Motor neuron (in vitro differentiated cells): ENCODE measurements around the gene ANG. TPM values are rescaled to one million over a fixed set of nuclear protein-coding genes. Genes with fewer than 3 reads are reported as not detected.
"Not testable (repeated sequence)": the region's sequence is repeated elsewhere in the genome, so short reads cannot be mapped to it uniquely, and the experiment has no call there.

Source experiments
- ATAC-seq, 8 experiments: fragments of 200-7000 bp; cut with Tn5 transposase; replicated peaks in 6 of 8; 2 replicates each; pipeline ENCODE4 v1.8.0; 2021; ENCODE audit warnings: mild to moderate bottlenecking in 8 of 8, moderate library complexity in 8 of 8
- H3K27ac ChIP-seq, 2 donors: fragments of 250-450 bp; sonication (Bioruptor Pico); 2 replicates each; pipeline ENCODE4 v1.9.0; 2021; ENCODE audit warnings: antibody characterized with exemption in 2 of 2, mild to moderate bottlenecking in 2 of 2, moderate library complexity in 1 of 2
- H3K4me1 ChIP-seq, 2 donors: fragments of 250-450 bp; sonication (Bioruptor Pico); replicated peaks in 1 of 2; 2 replicates each; pipeline ENCODE4 v1.6.1; 2021; ENCODE audit warnings: antibody characterized with exemption in 2 of 2, mild to moderate bottlenecking in 2 of 2, moderate library complexity in 1 of 2
- H3K4me3 ChIP-seq, 5 donors: fragments of 250-450 bp; sonication (Bioruptor Pico); 2 replicates each; pipeline ENCODE4 v1.9.0; 2021; ENCODE audit warnings: antibody characterized with exemption in 5 of 5, mild to moderate bottlenecking in 5 of 5, moderate library complexity in 4 of 5
- WGBS, 10 experiments: fragments of 450-650 bp; shearing (Covaris generic); methylation state at CpG; one replicate each; pipeline ENCODE4 v1.0.0; 2022; 5-methylcytosine and 5-hydroxymethylcytosine counted together
- in situ Hi-C, 9 experiments: fragments of 400-800 bp; cut with MboI; loops; one replicate each; pipeline ENCODE4 v1.15.0; 2021; ENCODE audit warnings: low sequenced_read_pairs in 9 of 9, low pct_unique_long_range_greater_than_20kb in 2 of 9; ENCODE audit not compliant: unreplicated experiment in 9 of 9
- total RNA-seq, 8 experiments: library from RNA; unstranded; fragments of 300-600 nt; gene quantifications; 2 replicates each; pipeline versions ENCODE4 v1.2.3 to v1.2.4, GENCODE V29; 2022

ANG gene
- total RNA-seq, 8 experiments from 2014 or later = 0.96 to 7.4 (median 2.0) TPM; not detected in 1

DNA sequence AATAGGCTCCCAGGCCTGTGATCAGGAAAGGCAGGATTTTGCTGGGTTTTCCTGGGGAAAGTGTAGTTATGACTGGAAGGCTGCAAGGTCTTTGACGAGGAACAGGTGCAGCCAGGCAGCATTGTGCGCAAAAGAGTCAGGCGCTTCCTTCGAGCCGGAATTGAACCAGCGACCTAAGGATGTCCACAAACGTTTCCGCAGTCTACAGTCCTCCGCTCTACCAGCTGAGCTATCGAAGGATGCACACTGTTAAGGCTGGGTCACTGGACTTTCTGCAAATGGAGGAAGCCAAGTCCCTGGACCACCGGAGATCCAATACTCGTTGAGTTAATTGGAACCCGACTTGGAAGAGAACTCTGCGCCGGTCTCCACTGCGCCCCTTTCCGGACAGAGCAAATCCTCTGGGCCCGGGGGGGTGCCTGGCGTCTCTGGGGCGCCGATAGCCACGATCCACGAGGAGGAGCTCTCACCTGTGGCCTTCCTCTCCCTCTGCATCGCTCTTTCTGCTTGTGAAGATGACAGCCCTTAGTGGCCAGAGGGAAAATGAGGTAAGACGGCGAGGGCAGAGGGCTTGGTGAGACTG lies 28.7 kb upstream of the ANG start:
- in situ Hi-C loops = no loop called here
- no peak overlapping the region for H3K4me3 ChIP-seq
- 20 to 87% (median 56%) methylated on average over 2 to 12 of the region's 26 CpGs for WGBS, 10 experiments
- no peak overlapping the region for H3K27ac ChIP-seq
- H3K4me1 ChIP-seq = no peaks in the 10 kb centered on the region
- no peak for ATAC-seq

DNA sequence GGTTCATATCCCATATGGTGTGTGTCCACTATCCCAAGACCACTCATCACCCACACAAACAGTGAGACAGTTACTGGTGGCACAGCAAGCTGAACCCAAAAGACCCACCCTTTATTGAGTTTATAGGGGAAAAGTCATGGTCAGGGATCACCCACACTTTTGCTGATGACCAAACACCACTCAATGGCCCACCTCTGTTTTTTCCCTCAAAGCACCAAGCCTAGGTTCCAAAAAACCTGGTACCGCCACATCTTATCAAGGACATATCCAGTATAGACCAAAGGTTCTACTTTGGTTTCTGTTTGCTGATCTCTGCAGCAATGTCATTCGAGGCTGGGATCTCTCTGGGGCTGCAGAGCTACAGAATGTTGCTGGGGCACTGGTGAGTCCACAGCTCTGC lies 27.4 kb upstream of the ANG start:
- ATAC-seq = no peak
- no peak overlapping the region for H3K4me3 ChIP-seq
- WGBS, 10 experiments = 0 to 100% (median 26%) methylated on average over 1 of the region's 2 CpGs; no CpG with 5 or more reads in 4 of the 10 experiments
- no peak overlapping the region for H3K27ac ChIP-seq
- H3K4me1 ChIP-seq = no peaks in the 10 kb centered on the region
- in situ Hi-C loops = no loop called here

DNA sequence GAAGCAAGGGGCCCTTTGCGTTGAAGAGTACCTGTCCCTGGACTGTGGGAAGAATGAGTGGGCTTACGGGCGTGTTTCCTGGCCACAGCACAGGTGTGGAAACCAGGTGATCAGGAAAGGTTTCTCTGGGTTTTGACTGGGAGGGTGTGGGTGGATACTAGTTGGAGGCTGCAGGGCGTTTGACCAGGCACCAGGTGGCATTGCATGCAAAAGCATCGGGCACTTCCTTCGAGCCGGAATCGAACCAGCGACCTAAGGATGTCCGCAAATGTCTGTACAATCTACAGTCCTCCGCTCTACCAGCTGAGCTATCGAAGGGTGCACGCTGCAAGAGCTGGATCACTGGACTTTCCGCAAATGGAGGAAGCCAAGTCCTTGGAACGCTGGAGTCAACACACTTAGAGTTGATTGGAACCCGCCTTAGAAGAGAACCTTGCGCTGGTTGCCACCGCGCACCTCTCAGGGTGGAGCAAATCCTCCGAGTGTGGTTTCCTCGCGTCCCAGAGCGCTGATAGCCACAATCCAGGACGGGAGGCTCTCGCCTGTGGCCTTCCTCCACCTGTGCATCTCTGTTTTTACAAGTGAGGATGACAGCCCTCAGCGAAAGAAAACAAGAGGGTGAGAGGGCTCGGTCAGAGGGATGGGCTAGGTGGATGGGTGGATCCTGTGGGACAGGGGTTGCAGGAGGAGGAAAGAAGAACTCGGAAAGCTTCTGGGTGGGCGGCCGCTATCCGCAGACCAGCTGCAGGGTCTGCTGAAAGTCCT lies 25.4 kb upstream of the ANG start:
- 0 to 10% (median 1%) methylated on average over 1 to 19 of the region's 31 CpGs; no CpG with 5 or more reads in 1 of the 10 experiments for WGBS, 10 experiments
- no peak overlapping the region for H3K27ac ChIP-seq
- H3K4me3 ChIP-seq = peak overlapping the region in 3 of 5 donors; percentile 26 to 30 (median 27)
- peak; percentile 74 to 98 (median 94) for ATAC-seq
- H3K4me1 ChIP-seq = no peaks in the 10 kb centered on the region
- in situ Hi-C loops = no loop called here

DNA sequence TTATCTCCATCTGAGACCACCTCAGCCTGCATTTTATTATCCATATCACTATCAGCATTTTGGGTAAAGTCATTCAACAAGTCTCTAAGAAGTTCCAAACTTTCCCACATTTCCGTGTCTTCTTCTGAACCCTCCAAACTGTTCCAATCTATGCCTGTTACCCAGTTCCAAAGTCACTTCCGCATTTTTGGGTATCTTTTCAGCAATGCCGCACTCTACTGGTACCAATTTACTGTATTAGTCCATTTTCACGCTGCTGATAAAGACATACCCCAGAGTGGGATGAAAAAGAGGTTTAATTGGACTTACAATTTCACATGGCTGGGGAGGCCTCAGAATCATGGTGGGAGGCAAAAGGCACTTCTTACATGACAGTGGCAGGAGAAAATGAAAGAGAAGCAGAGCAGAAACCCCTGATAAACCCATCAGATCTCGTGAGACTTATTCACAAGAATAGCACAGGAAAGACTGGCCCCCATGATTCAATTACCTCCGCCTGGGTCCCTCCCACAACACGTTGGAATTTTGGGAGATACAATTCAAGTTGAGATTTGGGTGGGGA lies 22.1 kb upstream of the ANG start:
- H3K27ac ChIP-seq, ATAC-seq, in situ Hi-C loops, H3K4me1 ChIP-seq, H3K4me3 ChIP-seq: not testable (repeated sequence)
- WGBS, 10 experiments = 10 to 70% (median 62%) methylated on average over 2 to 7 of the region's 7 CpGs; no CpG with 5 or more reads in 1 of the 10 experiments

DNA sequence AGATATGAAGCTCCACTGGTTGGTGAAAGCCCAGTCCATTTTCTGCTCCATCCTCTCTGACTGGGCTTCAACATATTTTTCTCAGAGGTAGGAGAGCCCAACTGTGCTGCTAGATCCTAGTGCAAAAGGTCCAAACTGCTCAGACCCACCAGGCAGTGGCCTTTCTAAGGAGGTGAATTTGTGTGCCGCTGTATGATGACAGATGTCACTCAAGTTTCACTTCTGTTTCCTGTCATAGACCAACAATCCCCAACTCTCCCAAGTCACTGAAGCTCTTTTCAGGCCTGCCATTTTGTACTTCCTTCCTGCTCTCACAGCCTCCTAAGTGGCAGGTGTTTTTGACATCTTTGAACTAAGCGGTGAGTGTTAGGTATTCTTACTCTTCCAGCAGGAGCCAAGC lies 20.6 kb upstream of the ANG start:
- no peak overlapping the region for H3K27ac ChIP-seq
- H3K4me1 ChIP-seq = no peaks in the 10 kb centered on the region
- 0 to 100% (median 89%) methylated on average over 1 to 2 of the region's 2 CpGs; no CpG with 5 or more reads in 3 of the 10 experiments for WGBS, 10 experiments
- no peak for ATAC-seq
- no peak overlapping the region for H3K4me3 ChIP-seq
- in situ Hi-C loops = no loop called here

DNA sequence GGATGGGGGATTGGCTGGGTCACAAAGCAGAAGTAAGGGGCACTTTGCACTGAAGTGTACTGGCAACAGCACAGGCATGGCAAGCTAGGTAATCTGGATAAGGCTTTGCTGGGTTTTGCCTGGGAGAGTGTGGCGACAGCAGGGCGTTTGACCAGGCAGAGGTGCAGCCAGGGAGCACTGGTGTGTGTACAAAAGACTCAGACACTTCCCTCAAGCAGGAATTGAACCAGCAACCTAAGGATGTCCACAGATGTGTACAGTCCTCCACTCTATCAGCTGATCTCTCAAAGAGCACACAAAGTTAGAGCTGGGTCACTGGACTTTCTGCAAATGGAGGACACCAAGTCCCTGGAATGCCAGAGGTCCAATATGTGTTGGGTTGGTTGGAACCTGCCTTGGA lies 19.6 kb upstream of the ANG start:
- ATAC-seq = peak in 1 of 8 experiments; percentile 37
- H3K4me3 ChIP-seq = no peak overlapping the region
- no peaks in the 10 kb centered on the region for H3K4me1 ChIP-seq
- in situ Hi-C loops = no loop called here
- 8 to 83% methylated on average over 1 to 2 of the region's 2 CpGs; no CpG with 5 or more reads in 8 of the 10 experiments for WGBS, 10 experiments
- no peak overlapping the region for H3K27ac ChIP-seq

DNA sequence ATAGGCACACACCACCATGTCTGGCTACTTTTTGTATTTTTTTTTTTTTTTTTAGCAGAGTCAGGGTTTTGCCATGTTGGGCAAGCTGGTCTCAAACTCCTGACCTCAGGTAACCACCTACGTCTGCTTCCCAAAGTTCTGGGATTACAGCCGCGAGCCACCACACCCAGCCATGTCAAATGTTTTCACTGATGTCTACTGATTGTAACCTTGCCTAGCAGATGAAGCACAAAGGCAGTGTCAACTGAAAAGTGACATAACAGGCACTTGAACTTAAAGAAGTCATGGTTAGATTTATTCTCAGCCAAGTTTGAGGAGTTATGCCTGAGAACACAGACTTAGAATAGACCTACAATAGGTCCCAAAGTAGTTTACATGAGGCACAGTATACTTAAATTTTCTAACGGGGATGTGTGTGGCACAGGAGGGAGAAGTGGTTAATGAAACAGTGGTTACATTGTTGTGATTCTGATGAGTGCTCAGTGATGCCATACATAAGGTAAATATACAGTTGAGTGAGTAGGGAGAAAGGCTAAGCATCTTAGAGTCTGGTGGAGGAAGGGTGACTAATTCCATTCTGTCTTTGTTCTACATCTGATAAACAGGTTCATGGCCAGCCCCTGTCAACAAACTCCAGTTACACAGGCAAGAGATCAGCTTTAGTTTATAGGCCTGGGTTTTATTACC lies 16.8 kb upstream of the ANG start:
- Histone ChIP-seq H3K4me1 (no peaks in the 10 kb centered on the region), H3K27ac (no peak overlapping the region), H3K4me3 (no peak overlapping the region)
- in situ Hi-C loops = no loop called here
- 0 to 100% (median 86%) methylated on average over 1 to 4 of the region's 4 CpGs; no CpG with 5 or more reads in 3 of the 10 experiments for WGBS, 10 experiments
- ATAC-seq = no peak

DNA sequence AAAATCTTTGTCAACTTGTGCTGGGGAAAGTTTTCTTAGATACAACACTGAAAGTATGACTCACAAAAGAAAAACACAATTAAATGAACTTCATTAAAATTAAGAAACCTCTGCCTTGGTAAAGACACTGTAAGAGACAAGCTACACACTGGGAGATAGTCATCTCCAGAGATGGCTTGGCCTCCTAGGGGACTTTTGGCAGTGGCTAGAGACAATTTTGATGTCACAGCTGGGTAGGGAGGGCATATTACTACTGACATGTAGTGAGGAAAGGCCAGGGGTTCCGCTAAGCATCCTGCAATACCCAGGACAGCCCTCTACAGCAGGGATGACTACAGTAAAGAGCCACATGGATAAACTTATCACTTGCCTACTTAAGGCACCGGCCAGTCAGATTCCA lies 12.9 kb upstream of the ANG start:
- Histone ChIP-seq H3K27ac (no peak overlapping the region), H3K4me1 (peaks cover 0 to 1% of the 10 kb centered on the region in 2 donors), H3K4me3 (no peak overlapping the region)
- ATAC-seq = no peak
- 40 to 100% (median 60%) methylated on average over 1 to 2 of the region's 2 CpGs; no CpG with 5 or more reads in 5 of the 10 experiments for WGBS, 10 experiments
- in situ Hi-C loops = loop anchor here in 2 of 9 experiments (25.0 kb wide), 1 partner anchor 338 kb away; the partner anchor contains the start of genes CCNB1IP1 (in 2 of the 2) and PARP2 (in 2 of the 2)

DNA sequence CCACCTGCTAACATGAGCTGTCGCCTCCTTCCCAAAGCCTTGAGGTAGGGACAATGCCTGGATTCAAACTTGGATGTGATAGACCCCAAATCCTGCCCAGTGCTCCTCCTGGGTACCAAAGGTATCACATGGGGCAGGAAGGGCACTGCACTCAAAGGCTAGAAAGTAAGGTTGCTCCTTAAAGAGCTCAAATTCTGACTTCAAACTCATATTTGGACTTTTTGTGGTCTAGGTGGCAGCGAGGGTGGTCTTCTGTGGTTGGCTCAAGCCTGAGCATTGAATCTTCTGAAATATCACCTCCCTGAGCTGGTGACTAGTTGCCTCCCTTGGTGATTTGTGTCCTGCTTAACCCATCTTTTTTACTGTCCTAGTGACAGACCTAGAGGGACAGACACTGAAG lies 12.5 kb upstream of the ANG start:
- no peak for ATAC-seq
- Histone ChIP-seq H3K4me1 (peaks cover 0 to 2% of the 10 kb centered on the region in 2 donors), H3K4me3 (no peak overlapping the region), H3K27ac (no peak overlapping the region)
- WGBS, 10 experiments = 0 to 100% (median 57%) methylated on average over 1 to 2 of the region's 2 CpGs; no CpG with 5 or more reads in 5 of the 10 experiments
- in situ Hi-C loops = loop anchor here in 2 of 9 experiments (25.0 kb wide), 1 partner anchor 339 kb away; the partner anchor contains the start of genes CCNB1IP1 (in 2 of the 2) and PARP2 (in 2 of the 2)

DNA sequence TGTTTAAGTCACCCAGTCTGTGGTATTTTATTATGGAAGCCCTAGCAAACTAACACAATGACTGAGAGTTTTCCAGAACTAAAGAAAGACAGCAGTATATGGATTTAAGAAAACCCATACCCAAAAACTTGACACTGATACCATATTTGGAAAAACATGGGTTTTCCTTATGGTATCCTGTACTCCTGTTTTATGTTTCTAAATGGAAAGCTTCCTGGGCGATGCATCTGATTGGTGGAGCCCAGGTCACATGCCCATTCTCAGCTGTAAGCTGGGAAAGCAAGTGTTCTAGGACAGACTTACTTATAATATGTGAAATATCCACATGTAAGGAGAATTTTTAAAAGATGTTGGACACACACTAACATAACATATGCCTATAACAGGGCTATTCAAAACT lies 8.7 kb upstream of the ANG start:
- in situ Hi-C loops = loop anchor here in 2 of 9 experiments (25.0 kb wide), 1 partner anchor 343 kb away; the partner anchor contains the start of genes CCNB1IP1 (in 2 of the 2) and PARP2 (in 2 of the 2)
- Histone ChIP-seq H3K4me3 (peak overlapping the region in 4 of 5 donors; percentile 70 to 96 (median 84)), H3K27ac (no peak overlapping the region), H3K4me1 (peaks cover 0 to 2% of the 10 kb centered on the region in 2 donors)
- WGBS, 10 experiments = 20 to 100% (median 80%) methylated on average over 1 of the region's 1 CpG; no CpG with 5 or more reads in 3 of the 10 experiments
- no peak for ATAC-seq

DNA sequence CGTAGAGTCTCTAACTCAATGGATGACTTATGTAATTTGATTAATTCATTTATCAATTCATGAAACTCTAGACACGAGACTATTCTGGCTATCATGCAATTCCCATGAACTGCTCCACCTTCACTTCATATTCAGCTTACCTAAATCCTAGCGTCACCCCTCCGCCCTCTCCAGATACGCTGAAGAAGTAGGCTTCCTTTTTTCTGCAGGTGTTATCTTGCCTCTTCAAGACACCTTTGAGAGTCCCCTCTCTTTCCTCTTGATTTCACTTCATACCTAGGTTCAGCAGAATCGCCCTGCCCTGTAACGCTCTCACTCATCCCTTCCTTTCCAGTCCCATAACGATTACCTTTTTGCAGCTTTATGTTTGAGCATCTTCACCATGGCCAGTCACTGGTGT lies 8.2 kb upstream of the ANG start:
- 50 to 77% (median 68%) methylated on average over 1 to 8 of the region's 8 CpGs; no CpG with 5 or more reads in 1 of the 10 experiments for WGBS, 10 experiments
- no peak overlapping the region for H3K27ac ChIP-seq
- ATAC-seq = no peak
- in situ Hi-C loops = loop anchor here in 2 of 9 experiments (25.0 kb wide), 1 partner anchor 343 kb away; the partner anchor contains the start of genes CCNB1IP1 (in 2 of the 2) and PARP2 (in 2 of the 2)
- H3K4me1 ChIP-seq = peaks cover 0 to 2% of the 10 kb centered on the region in 2 donors
- H3K4me3 ChIP-seq = peak overlapping the region; percentile 70 to 96 (median 85)

DNA sequence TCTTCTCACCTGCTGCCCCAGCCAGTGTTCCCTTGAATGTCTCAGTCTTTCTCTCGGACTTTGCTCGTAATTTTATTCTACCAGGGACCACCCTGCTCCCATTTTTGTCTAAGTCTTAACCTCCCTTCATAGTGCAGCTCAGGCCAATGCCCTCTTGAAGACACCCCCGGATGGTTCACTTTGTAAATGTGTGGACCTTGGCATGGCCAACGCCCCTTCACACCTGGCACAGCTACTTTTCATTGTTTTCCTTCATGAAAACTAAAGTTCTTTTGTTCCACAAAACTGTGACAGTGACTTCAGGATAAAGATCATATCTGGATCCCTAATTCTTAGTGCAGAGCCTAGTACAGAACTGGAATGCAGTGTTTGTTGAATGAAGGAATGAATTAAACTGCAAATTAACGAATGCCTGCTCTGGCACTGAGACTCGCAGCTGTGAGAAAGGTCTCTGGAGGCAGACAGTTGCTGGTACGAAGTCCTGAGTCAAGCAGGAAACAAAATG lies 7.7 kb upstream of the ANG start:
- WGBS, 10 experiments = 0 to 67% (median 20%) methylated on average over 2 to 7 of the region's 7 CpGs; no CpG with 5 or more reads in 1 of the 10 experiments
- in situ Hi-C loops = loop anchor here in 2 of 9 experiments (25.0 kb wide), 1 partner anchor 344 kb away; the partner anchor contains the start of genes CCNB1IP1 (in 2 of the 2) and PARP2 (in 2 of the 2)
- H3K4me3 ChIP-seq = peak overlapping the region; percentile 70 to 96 (median 85)
- no peak overlapping the region for H3K27ac ChIP-seq
- ATAC-seq = peak in 1 of 8 experiments; percentile 2
- peaks cover 0 to 2% of the 10 kb centered on the region in 2 donors for H3K4me1 ChIP-seq
